Glomerular endothelial cell (primary cell): ENCODE measurements around the gene OGFR. TPM values are rescaled to one million over a fixed set of nuclear protein-coding genes. Genes with fewer than 3 reads are reported as not detected.

Experiments
- DNase-seq: peaks from one replicate; pipeline ENCODE4 v3.0.0-alpha.2; 2011; ENCODE audit warnings: low read depth, low spot score; ENCODE audit errors: extremely low read depth
- total RNA-seq: library from RNA; depleted of rRNA; stranded (reverse); fragments of >200 nt; gene quantifications from 2 replicates; pipeline ENCODE4 v1.2.3, GENCODE V29; 2015

OGFR gene
- total RNA-seq, 1 donor from 2014 or later = 79.7 TPM

- no peak for DNase-seq
Measured at GRCh38 chr20:62768551-62769287, 35.9 kb upstream of the OGFR start.

GRCh38 chr20:62769346-62770071 lies 35.1 kb upstream of the OGFR start:
- DNase-seq = no peak

DNA sequence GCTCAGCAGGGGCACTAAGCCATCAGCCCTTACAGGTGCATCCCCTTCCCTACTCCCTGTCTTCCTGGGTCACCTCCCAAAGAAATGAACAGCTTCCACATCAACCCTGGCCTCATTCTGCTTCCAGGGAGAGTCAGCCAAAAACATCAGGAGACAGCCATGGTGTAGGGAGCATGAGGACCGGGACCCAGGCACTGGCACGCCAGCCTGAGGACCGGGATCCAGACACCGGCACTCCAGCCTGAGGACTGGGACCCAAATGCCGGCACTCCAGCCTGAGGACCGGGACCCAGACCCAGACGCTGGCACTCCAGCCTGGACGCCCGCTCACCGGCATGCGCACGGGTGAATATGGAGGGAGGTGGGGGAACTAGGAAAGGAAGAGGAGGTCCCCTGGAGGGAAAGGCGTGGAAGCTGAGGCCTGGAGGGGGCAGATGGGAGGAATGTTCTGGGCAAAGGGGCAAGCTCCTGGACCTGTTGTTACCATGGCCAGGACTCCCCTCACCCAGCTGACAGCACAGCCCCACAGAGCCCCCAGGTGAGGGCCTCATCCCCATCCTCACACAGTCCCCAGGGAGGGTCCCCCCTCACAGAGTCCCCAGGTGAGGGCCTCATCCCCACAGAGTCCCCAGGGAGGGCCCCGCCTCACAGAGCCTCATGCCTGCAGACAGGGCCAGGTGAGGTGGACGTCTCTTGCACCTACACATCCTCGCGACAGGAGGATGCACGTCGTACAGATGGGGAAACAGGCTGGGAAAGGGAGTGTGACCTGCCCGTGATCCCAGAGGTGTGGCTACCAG lies 34.3 kb upstream of the OGFR start:
- no peak for DNase-seq

GRCh38 chr20:62770916-62771315 lies 33.7 kb upstream of the OGFR start:
- DNase-seq = no peak

DNA sequence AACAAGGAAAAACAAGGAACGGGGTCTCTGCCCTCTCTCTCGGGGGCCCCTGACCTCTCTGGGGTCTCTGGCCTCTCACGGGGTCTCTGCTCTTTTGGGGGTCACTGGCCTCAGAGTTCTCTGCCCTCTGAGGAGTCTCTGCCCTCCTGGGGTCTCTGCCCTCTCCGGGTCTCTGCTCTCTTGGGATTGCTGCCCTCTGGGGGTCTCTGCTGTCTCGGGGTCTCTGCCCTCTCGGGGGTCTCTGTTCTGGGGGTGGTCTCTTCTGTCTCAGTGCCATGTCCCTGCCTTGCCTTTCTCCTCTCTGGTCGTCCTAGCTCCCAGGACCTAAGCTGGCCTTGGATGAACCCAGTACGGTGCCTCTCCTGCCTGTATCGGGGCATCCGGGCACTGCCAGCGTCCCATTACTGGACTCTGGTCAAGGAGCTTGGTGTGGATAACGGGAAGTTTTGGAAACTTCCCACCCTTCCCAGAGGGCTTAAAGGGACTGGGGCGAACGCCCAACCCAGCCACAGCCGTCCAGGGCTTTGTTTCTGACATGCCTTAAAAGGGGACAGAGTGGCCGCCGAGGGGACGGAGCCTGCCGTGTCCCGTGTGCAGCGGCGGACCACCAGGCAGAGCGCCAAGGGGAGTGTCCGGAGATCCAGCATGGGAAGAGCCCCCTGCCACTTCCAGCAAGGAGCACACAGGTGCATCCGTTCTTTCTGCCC lies 33.1 kb upstream of the OGFR start:
- no peak for DNase-seq

GRCh38 chr20:62772103-62772611 lies 32.5 kb upstream of the OGFR start:
- no peak for DNase-seq

DNA sequence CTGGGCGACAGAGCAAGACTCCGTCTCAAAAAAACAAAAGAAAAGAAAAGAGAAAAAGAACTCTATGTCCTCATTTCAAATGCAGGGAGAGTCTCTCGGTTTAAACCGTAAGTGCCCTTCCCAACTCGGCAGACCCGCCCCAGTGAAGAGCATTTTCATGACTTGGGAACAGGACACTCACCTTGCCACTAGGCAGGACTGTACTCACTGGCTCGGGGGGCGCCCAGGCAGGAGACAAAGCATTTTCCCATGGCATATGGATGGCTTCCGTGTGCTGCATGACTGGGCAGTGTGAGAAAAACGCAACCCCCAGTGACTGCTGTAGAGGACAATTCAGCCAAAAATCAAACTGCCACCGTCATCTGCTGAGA lies 32.0 kb upstream of the OGFR start:
- no peak for DNase-seq

DNA sequence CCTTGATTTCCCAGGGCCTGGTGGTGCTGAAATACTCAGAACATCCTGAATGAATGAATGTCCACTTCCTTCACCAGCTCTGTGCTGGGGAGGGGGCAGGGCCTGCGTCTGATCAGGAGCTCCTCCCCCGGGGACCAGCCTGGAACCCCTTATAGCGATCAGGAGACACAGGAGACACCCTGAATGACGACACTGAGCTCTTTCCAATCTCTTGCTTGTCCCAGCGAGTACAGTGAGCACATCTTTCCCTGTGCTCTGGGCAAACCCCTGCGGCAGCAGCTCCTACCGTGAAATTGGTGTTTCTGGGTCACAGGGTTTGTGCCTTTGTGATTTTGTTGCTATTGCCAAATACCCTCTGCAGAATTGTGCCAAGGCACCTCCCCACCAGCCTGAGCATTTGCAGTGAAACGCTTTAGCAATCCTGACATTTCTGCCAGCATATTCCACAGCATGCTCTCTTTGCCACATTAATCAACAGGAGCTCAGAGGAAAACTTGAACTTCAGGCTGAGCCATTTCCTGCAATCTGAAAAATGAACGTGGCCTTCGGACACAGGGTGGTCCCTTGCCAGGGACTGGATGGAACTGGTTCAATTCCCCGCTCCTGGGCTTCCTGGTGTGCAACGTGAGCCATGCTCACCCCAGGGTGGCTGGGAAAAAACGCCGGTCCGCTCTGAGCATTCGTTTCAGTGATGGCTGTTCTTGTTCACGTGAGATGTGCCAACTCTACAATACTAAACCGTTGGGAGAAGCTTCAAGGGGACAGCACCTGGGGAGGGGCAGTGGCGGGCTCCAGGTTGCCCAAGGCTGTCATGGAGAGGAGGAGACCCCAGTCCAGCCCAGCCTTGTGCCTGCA lies 31.4 kb upstream of the OGFR start:
- no peak for DNase-seq

DNA sequence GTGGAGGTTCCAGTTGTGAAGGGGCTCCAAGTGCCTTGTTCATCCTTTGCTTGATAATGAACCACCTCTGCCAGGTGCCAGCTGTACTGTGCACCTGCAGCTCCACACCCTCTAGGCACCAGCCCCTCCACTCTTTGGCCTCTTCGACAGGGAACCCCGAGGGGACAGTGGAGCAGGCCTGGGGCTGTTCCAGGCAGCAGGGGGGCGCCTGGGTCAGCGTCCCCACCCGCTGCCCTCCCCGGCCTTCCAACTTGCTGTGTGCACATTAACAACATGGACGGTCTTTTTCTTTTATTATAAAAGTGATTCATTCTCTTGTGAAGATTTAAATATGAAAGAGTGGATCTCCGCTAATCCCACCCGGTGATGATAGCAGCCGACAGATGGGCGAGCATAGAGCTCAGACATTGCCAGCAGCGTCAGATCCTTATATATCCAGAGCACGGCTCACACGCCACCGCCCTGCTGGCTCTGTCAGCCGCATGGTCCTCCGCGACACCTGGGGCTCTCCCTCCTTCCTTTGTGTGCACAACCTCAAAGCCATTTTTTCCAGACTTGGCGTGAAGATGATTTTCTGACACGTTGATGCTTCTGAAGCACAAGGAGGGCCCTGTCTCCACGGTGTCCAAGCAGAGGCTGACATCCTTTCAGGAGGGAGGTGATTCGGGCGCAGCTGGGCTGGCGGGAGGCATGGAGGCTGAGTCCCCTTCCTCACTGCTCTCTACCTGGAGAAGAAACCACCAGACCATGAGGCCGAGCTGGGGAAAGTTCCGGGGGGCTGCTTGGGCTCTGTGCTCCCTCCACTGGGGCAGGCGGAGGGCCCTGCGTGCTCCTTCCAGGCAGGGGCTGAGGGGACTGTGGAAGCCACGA lies 30.6 kb upstream of the OGFR start:
- no peak for DNase-seq

GRCh38 chr20:62774762-62775161 lies 29.9 kb upstream of the OGFR start:
- DNase-seq = no peak

DNA sequence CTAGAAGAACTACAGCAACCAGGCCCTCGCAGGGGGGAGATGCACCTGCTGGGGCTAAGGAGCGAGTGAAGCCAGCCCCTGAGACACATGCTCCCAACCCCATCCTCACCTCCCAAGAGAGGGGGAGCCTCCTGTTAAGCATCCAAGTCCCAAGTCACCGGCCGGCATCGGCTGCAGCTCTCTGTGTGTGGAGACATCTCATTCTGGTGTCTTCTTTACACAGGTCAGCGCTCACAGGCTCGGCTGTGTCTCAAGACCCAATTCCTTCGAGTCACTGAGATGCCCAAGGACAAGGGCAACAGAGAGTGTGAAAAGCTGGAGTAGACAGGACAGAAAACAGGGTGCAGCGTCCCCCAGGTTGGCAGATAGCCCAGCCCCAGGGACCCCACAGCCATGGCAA lies 29.4 kb upstream of the OGFR start:
- DNase-seq = no peak

GRCh38 chr20:62776035-62776691 lies 28.5 kb upstream of the OGFR start:
- no peak for DNase-seq

DNA sequence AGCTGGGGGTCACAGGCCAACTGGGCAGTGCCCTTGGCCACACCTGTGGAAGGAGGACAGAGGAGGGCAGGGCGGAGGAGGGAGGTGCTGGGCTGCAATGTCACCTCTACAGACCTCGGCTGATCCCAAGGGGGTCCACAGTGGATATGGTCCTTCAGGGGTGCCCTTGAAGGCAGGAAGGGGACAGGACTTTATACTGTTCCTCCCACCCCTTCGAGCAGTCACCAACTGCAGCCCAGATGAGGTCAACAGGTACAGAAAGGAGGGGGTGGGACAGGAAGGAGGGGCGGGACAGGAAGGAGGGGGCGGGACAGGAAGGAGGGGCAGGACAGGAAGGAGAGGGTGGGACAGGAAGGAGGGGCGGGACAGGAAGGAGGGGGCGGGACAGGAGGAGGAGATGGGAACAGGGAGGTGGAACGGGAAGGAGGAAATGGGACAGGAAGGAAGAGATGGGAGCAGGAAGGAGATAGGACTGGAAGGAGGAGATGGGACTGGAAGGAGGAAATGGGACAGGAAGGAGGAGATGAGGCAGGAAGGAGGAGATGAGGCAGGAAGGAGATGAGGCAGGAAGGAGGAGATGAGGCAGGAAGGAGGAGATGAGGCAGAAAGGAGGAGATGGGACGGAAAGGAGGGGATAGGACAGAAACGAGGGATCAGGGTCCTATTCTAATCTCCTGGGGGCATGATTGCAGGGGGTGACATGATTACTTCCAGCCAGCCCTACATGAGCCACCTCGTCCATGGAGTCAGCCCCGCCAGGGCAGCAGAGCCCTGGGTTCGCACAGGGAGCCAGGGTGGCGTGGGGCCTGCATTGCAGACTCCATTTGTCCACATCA lies 27.7 kb upstream of the OGFR start:
- DNase-seq = no peak

DNA sequence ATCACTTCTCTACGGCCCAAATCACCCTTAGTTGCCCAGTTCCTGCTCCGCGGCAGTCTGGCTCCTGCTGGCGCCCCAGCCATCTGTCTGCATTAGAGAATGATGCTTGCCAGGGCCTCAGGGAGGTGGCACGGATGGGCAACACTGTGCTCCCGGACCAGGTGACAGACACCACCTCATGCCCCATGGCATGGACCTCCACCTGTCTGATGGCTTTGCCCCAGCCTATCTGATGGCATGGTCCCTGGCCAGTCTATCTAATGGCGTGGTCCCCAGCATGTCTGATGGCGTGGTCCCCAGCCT lies 27.2 kb upstream of the OGFR start:
- DNase-seq = no peak

DNA sequence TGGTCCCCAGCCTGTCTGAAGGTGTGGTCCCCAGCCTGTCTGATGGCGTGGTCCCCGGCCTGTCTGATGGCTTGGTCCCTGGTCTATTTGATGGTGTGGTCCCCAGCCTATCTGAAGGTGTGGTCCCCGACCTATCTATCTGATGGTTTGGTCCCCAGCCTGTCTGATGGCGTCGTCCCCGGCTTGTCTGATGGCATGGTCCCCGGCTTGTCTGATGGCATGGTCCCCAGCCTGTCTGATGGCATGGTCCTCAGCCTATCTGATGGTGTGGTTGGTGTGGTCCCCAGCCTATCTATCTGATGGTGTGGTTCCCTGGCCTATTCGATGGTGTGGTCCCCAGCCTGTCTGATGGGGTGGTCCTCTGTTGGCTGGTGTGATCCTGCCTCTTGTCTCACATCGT lies 26.6 kb upstream of the OGFR start:
- no peak for DNase-seq

DNA sequence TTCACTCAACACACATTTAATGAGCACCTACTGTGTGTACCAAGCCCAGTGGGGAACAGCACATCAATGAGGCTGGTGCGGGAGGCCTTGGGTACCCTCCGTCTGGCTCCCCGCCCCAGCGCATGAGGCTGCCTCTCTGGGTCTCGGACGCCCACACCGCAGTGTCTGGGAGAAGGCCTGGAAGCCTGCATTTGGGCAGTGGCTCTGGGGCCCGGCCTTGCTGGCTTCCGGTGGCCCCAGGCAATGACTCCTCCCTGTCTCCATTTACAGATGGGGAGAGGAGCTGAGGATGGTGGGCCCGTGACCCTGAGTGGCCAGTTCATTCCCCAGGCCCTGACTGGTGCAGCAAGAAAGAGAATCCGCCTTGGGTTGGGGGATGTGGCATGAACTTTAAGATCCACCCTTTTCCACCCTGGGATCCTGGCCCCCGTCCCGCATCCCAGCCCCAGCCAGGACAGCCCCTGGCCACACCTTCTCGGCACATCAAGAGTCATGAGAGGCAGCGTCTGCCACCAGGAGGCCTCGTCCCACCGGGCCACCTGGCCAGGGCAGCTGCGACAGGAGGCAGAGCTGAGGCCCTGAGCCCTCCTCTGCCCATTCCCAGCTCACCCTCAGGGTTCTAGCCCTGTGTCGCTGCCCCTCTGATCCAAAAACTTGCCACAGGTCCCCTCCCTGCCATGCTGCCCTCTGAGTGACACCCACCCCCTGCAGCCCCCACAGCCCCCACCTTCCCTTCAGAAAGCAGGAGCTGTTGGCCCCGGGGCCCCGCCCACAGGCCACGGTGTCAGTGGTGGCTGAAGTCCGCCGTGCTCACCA lies 25.8 kb upstream of the OGFR start:
- DNase-seq = no peak

DNA sequence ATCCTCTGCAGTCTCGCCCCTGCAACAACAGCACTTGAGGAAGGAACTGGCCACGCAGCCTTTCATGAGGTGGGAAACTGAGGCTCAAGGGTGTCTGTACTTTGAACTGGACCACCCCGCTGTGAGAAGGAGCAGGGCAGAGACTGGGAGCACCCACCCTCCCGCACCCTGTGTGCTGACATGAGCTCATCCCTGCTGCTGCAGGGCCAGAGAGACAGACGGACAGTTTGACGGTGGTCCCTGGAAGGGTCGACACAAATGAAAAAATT lies 25.3 kb upstream of the OGFR start:
- no peak for DNase-seq
